ENCODE data around the gene CTXN1.

The CTXN1 gene

DNA sequence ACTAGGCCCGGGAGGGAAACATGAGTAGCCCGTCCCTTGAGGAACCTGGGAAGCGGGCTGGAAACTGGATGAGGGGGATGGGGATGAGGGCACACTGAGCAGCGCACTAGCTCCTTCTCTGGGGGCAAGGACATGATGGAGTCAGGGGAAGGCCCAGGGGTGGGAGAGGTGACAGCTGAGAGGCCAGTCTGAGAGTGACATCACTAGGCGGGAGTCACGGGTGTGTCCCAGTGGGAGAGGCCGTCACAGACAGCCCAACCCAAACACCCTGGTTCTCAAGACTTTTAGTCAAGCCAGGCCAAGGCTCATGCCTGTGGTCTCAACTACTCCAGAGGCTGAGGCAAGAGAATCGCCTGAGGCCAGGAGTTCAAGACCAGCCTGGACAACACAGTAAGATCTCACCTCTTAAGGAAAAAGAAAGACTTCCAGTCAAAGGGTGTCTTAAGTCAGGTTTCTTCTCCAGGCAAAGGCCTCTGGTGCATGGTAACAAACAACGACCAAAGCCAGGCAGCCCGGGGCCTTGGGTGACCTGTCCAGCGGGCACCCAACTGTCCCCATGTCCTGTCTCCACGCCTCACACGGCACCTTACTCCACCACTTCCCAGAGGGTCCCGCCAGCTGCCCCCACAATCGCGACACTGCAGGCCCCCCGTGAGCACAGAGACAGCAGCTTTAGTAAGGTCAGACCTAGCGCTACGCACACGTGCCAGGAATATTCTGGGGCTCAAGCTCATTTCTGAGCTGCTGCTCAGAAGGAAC, 43.0 kb upstream of the CTXN1 start:
- Histone ChIP-seq H3K9me3 (ENCODE audit: control insufficient read depth, insufficient read depth, low read length) (no peaks in the 10 kb centered on the region), H3F3A (ENCODE audit: control insufficient read depth, insufficient read depth) (no peaks in the 10 kb centered on the region), H3K27ac (ENCODE audit: low read depth, low read length) (no peak overlapping the region), H3K4me1 (ENCODE audit: control insufficient read depth, low read length) (no peaks in the 10 kb centered on the region), H3K9me2 (replicated peaks; ENCODE audit: control insufficient read depth, low read length) (no peaks in the 10 kb centered on the region), H3K4me3 (ENCODE audit: low read length) (no peak overlapping the region), H3K4me2 (ENCODE audit: low read length) (no peak overlapping the region), H3K27me3 (ENCODE audit: control insufficient read depth, low read length) (no peaks in the 10 kb centered on the region), H3K36me3 (ENCODE audit: control insufficient read depth, low read length) (peaks cover 80% of the 10 kb centered on the region), H4K20me1 (ENCODE audit: control insufficient read depth, insufficient read depth, low read depth, low read length) (peaks cover 8% of the 10 kb centered on the region; the same call in 1 of the 2 replicates), H3K79me2 (ENCODE audit: control insufficient read depth, low read length) (no peaks in the 10 kb centered on the region)
- TF ChIP-seq EZH2phosphoT487 (IDR thresholded peaks at IDR 0.05; ENCODE audit: borderline replicate concordance, low read length): no peak
- TF ChIP-seq, protein P1, sequence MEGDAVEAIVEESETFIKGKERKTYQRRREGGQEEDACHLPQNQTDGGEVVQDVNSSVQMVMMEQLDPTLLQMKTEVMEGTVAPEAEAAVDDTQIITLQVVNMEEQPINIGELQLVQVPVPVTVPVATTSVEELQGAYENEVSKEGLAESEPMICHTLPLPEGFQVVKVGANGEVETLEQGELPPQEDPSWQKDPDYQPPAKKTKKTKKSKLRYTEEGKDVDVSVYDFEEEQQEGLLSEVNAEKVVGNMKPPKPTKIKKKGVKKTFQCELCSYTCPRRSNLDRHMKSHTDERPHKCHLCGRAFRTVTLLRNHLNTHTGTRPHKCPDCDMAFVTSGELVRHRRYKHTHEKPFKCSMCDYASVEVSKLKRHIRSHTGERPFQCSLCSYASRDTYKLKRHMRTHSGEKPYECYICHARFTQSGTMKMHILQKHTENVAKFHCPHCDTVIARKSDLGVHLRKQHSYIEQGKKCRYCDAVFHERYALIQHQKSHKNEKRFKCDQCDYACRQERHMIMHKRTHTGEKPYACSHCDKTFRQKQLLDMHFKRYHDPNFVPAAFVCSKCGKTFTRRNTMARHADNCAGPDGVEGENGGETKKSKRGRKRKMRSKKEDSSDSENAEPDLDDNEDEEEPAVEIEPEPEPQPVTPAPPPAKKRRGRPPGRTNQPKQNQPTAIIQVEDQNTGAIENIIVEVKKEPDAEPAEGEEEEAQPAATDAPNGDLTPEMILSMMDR (IDR thresholded peaks at IDR 0.05; ENCODE audit: low read depth, low read length, poor library complexity, severe bottlenecking): no peak

DNA sequence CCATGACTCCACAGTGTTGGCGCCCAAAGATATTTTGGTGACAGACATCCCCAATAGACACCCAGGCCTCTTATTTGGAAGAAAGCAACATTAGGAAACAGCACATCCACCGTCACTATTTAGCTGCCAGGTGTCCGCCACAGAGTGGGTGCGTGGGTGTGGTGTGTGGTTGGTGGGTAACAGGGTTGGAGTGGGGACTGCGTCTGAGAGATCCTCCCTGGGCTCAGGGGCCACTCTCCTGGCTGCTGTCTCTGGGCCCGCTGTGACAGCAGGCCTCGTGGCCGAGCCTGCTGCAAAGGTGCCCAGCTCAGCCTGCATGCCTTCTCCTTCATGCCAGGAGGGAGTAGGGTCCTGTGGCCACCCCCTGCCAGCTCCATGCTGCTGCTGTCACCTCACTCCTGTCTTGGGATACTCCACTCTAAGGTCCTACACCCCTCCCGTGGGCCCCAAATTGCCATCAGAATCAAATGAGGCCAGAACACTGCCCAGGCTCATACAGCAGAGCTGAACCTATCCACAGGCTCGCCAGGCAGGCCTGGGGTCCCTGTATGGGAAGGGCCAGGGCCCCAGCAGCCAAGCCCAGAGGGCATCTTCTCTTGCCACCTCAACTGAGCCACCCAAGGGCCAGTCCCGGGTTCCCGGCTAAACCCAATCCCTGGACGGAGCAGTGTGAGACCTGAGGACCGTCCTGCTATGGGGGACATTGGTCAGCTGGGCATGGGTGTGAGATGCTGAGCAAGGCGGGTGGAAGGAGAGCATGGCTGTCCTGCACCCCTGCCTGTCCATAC, 42.3 kb upstream of the CTXN1 start:
- TF ChIP-seq, protein P1 (IDR thresholded peaks at IDR 0.05; ENCODE audit: low read depth, low read length, poor library complexity, severe bottlenecking): no peak
- TF ChIP-seq EZH2phosphoT487 (IDR thresholded peaks at IDR 0.05; ENCODE audit: borderline replicate concordance, low read length): no peak
- Histone ChIP-seq H3K9me3 (ENCODE audit: control insufficient read depth, insufficient read depth, low read length) (no peaks in the 10 kb centered on the region), H3K4me1 (ENCODE audit: control insufficient read depth, low read length) (no peaks in the 10 kb centered on the region), H4K20me1 (ENCODE audit: control insufficient read depth, insufficient read depth, low read depth, low read length) (peaks cover 8% of the 10 kb centered on the region; the same call in 1 of the 2 replicates), H3K79me2 (ENCODE audit: control insufficient read depth, low read length) (no peaks in the 10 kb centered on the region), H3K27ac (ENCODE audit: low read depth, low read length) (no peak overlapping the region), H3F3A (ENCODE audit: control insufficient read depth, insufficient read depth) (no peaks in the 10 kb centered on the region), H3K36me3 (ENCODE audit: control insufficient read depth, low read length) (peaks cover 82% of the 10 kb centered on the region), H3K4me2 (ENCODE audit: low read length) (no peak overlapping the region), H3K9me2 (replicated peaks; ENCODE audit: control insufficient read depth, low read length) (no peaks in the 10 kb centered on the region), H3K27me3 (ENCODE audit: control insufficient read depth, low read length) (no peaks in the 10 kb centered on the region), H3K4me3 (ENCODE audit: low read length) (no peak overlapping the region)

DNA sequence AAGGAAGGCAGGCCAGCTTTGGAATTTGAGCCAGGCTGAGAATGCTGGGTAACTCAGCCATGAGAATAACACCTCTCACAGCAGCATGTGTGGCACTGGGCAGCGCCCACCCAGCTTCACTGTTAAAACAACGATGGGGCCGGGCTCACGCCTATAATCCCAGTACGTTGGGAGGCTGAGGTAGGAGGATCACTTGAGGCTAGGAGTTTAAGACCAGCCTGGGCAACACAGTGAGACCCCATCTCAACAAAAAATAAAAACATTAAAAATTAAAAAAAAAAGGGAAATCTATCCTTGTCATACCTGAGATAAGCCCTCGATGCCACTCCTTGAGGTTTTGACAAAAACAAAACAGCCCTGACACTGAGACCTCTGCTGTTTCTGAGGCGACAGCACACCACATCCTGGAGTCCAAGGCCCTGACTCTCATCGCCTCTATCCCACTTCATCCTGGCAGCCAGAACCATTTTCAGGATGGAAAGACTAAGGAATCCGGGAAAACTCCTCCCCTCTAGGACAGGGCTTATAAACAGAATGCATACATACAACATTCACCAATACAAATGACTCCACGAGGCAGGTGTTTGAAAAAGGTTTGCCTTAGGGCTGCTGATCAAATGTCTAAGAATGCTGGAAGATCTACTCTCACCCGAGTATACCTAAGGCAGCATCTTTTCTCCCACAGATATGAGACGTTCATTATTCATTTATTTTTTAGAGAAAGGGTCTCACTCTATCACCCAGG, 40.2 kb upstream of the CTXN1 start:
- no peaks in the 10 kb centered on the region for H3K27me3 ChIP-seq (ENCODE audit: control insufficient read depth, low read length)
- H4K20me1 ChIP-seq (ENCODE audit: control insufficient read depth, insufficient read depth, low read depth, low read length): peaks cover 8% of the 10 kb centered on the region; the same call in 1 of the 2 replicates
- no peak overlapping the region for H3K27ac ChIP-seq (ENCODE audit: low read depth, low read length)
- H3F3A ChIP-seq (ENCODE audit: control insufficient read depth, insufficient read depth): no peaks in the 10 kb centered on the region
- H3K79me2 ChIP-seq (ENCODE audit: control insufficient read depth, low read length): no peaks in the 10 kb centered on the region
- H3K9me3 ChIP-seq (ENCODE audit: control insufficient read depth, insufficient read depth, low read length): no peaks in the 10 kb centered on the region
- no peak overlapping the region for H3K4me2 ChIP-seq (ENCODE audit: low read length)
- H3K4me3 ChIP-seq (ENCODE audit: low read length): no peak overlapping the region
- no peak for TF ChIP-seq EZH2phosphoT487 (IDR thresholded peaks at IDR 0.05; ENCODE audit: borderline replicate concordance, low read length)
- TF ChIP-seq, protein P1 (IDR thresholded peaks at IDR 0.05; ENCODE audit: low read depth, low read length, poor library complexity, severe bottlenecking): no peak
- peaks cover 92% of the 10 kb centered on the region for H3K36me3 ChIP-seq (ENCODE audit: control insufficient read depth, low read length)
- H3K4me1 ChIP-seq (ENCODE audit: control insufficient read depth, low read length): no peaks in the 10 kb centered on the region
- H3K9me2 ChIP-seq (replicated peaks; ENCODE audit: control insufficient read depth, low read length): no peaks in the 10 kb centered on the region
